Activated CD4-positive, alpha-beta T cell treated with anti-CD3 and anti-CD28 coated beads for 1 hour (primary cell): ENCODE data around the gene TCF7L2.

Source experiments
- DNase-seq: peaks from one replicate; pipeline ENCODE4 v3.0.0-alpha.2; 2020

TCF7L2 gene

DNA sequence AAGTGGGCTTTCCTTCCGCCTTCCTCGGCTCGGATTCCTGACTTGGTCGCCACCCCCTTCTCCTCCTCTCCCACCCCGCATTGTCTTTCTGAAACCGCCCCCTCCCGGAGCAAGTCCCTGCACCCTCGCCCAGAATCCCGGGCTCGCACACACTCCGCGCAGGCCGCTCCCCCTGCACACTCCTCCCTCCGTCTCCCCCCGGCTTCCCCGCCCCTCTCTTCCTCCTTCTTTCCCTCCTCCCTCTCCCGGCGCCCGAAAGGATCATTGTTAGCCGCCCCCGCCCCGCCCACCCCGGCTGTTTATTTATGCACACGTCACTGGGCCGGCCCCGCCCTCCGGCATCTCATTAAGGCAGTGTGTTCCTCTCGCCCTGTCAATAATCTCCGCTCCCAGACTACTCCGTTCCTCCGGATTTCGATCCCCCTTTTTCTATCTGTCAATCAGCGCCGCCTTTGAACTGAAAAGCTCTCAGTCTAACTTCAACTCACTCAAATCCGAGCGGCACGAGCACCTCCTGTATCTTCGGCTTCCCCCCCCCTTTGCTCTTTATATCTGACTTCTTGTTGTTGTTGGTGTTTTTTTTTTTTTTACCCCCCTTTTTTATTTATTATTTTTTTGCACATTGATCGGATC is at the start of gene TCF7L2:
TSS of gene TCF7L2 (plus strand) at position 373 of the 633 bp plus-strand sequence. CDS start 510 bp downstream, outside the sequence.
- peak; percentile 39 for DNase-seq

- no peak for DNase-seq
These were observed 47.3 kb upstream of the TCF7L2 start for GRCh38 chr10:112902730-112903129.

DNA sequence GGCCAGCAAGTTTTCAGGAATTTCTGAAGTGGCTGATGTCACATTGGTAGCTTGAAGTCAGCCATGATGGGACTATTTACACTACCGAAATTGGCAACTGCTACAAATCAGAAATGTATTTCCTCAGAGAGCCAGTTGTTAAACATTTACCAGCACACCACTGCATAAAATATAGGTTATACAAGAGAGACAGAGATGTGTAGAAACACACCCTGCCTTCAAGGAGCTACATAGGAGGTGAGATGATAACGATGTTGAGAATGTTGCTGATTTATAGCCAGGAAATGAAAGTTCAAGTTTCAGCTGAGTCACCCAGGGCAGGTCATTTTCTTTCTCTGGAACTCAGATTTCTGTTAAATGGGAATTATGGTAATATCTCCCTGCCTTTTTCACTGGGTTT is 46.0 kb upstream of the TCF7L2 start:
- DNase-seq = no peak

GRCh38 chr10:112906945-112907344 is 43.1 kb upstream of the TCF7L2 start:
- no peak for DNase-seq

- DNase-seq = no peak
These were observed 42.2 kb upstream of the TCF7L2 start for GRCh38 chr10:112907893-112908292.

DNA sequence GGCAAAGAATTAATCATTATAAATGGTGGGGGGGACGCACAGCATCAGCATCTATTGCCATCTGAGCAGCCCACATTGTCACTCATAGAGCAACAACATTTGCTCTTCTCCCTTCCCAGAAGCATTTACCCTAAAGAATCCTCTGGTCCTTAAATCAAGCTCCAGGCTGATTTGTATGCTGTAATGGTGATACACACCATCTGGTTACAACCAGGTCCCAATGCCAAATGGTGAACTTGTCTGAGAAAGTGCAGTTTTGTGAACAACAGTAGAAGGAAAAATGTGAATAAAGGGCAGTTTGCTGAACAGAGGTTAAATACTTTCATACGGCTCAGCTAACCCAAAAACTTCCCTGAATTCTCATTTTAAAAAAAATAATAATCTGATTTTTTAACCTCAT is 38.8 kb upstream of the TCF7L2 start:
- DNase-seq = no peak

DNA sequence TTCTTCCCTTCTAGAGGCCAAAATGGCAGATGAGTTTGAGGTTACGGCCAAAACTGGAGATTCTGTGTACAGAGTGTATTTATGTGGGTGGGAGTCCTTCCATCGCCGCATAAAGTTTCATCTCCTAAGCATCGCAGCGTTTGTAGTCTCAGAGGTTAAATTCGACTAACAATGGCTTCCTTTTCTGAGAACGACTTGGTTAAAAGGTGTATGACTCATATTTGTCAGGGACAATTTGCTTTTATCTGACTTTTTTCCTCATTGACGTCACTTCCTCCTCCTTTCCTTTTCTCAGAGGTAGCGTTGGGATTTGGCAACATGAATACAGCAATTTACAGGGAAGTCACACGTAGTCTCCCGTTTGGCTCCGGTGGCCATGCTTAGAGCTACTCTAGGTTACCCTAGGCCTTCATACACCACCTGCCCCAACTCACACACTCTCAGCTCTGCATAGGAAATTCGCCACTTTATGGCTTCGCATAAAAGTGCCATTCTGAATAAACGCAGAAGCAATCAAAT is 37.6 kb upstream of the TCF7L2 start:
- no peak for DNase-seq

DNA sequence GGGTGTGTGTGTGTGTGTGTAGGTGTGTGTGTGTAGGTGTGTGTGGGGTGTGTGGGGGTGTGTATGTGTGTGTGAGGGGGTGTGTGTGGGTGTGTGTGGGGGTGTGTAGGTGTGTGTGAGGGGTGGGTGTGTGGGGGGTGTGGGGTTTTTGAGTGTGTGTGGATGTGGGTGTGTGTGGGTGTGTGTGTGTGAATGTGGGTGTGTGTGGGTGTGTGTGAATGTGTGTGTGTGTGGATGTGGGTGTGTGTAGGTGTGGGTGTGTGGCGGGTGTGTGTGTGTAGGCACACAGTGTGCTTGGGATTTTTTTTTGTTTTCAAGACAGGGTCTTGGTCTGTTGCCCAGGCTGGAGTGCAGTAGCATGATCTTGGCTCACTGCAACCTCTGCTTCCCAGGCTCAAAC is 36.8 kb upstream of the TCF7L2 start:
- no peak for DNase-seq

GRCh38 chr10:112913661-112914287 is 36.3 kb upstream of the TCF7L2 start:
- DNase-seq = no peak

GRCh38 chr10:112914288-112914952 is 35.6 kb upstream of the TCF7L2 start:
- DNase-seq = no peak

- DNase-seq = no peak
These were observed 34.2 kb upstream of the TCF7L2 start for GRCh38 chr10:112915590-112916572.

GRCh38 chr10:112917681-112918080 is 32.4 kb upstream of the TCF7L2 start:
- DNase-seq = no peak

GRCh38 chr10:112918771-112919170 is 31.3 kb upstream of the TCF7L2 start:
- no peak for DNase-seq

- DNase-seq = no peak
These were observed 30.3 kb upstream of the TCF7L2 start for GRCh38 chr10:112919721-112920120.

DNA sequence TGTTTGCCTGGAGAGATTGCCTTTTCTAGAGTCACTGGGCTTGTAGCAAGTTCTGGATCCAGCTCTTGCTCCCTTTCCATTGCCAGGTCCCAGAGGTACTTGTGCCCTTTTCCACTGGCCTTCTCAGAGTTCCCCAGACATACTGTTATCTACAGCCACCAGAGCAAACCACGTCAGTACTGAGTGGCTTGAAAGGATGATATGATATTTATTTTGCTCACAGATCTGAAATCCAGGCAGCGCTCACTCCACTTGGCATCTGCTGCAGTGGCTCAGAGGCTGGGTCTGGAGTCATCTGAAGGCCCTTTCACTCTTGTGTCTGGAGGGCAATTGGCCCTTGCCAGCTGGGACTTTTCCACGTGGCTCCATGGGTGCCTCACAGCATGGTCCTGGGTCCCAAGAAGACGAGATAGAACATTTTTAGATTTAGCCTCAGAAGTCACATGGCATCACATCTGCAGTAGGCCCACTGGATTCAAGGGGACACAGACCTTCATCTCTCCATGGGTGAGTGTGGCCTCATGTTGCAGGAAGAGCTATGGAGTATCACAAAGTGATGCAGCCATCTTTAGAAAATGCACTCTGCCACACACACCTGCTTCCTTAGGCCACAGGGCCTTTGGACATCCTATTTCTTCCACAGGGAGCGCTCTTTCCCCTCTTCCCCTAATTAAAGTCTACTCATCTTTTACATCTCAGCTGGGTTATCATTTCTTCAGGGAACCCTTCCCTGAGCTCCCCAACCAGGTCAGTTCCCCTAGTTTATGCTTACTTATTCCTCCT is 22.9 kb upstream of the TCF7L2 start:
- DNase-seq = no peak

GRCh38 chr10:112927980-112928379 is 22.1 kb upstream of the TCF7L2 start:
- DNase-seq = no peak

GRCh38 chr10:112932658-112933057 is 17.4 kb upstream of the TCF7L2 start:
- DNase-seq = no peak

- DNase-seq = no peak
These were observed 15.9 kb upstream of the TCF7L2 start for GRCh38 chr10:112934193-112934592.

GRCh38 chr10:112938808-112939482 is 11.1 kb upstream of the TCF7L2 start:
- DNase-seq = no peak

DNA sequence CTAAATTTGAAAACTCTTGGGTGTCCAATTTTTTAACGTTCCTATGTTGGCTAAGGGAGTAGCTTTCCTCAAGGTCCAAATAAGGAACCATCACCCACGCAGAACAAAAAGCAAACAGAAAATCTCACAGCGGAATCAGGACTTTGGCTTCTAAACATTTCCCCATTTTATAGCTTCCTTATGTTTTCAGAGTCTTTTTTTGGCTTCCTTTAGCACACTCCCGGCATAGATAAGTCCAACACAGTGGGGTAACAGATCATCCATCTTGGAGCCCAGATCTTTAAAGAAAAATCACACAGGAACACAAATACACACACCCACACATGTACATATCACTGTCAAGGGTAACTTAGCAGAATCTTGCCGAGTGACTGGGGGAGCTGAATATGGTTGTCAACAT is 4.2 kb upstream of the TCF7L2 start:
- DNase-seq = no peak

- no peak for DNase-seq
These were observed 3.4 kb upstream of the TCF7L2 start for GRCh38 chr10:112946649-112947048.
